GM21737 (cell line): ENCODE measurements around the gene RAB31.

ENCODE experiments used
- ATAC-seq: cut with Tn5 transposase; IDR thresholded peaks from one replicate; pipeline ENCODE4 v1.9.1; 2021; ENCODE audit warnings: mild to moderate bottlenecking, moderate library complexity; ENCODE audit not compliant: unreplicated experiment

Gene RAB31

DNA sequence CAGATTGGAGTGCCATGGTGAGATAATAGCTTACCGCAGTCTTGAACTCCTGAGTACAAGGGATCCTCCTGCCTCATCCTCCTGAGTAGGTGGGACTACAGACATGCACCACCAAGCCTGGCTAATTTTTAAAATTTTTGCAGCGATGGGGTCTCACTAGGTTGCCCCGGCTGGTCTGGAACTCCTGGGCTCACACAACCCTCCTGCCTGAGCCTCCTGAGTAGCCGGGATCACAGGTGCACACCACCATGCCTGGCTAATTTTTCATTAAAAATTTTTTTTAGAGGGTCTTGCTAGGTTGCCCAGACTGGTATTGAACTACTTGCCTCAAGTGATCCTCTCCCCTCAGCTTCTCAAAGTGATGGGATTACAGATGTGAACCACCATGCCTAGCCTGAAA lies 27.8 kb downstream of the RAB31 start:
- no peak for ATAC-seq

DNA sequence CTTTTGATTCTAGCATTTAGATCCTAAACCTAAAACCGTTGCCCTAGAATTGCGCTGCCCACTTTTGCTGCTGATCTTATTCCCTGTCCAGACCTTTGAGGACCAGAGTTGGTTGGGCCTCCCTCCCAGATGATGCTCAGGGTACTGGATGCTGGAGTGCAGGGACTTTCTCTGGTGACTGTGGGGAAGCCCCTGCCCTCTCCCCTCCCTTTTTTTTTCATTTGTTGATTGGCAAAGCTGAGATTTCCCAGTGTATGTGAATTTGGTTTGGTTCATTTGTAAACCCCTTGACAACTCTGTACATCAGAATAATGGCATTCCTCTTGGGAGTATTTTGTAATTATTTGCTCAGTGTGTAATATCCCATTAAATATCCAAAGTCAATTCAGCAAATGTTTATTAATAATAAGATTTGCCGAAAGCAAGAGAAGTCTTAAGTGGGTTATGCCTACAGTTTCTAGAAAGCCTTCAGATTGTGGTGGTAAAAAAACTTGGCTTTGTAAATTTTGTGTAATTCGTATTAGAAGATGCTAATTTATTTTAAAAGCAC lies 28.3 kb downstream of the RAB31 start:
- ATAC-seq = no peak

GRCh38 chr18:9737006-9737405 lies 28.9 kb downstream of the RAB31 start:
- no peak for ATAC-seq

DNA sequence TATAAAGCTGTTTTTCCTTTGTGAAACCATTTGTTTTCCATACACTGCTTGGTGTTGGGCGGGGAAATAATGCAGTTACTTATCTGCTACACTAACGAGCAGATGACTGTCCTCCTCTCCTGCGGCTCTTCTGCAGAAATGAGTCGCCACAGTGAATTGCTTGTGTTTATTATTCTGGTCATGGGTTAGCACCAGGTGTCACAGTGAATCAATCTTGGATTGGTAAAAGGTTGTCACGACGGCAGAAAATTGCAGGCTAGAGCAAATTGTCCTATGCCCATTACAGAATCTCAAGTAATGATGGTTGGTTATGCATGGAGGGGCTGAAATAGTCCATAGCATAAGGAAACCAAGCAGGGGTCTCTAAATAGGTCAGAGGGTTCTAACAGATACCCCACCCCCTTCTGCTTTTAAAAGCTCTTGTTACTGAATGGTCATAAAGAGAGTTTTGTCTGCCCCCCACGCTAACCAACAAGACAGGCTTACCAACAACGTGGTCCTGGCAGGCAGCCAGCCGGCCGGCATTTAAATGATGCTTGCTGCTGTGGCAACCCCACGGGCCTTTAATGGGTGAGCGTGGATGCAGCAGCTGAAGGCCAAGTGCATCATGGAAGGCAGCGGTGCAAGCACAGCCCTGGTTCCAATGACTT lies 29.5 kb downstream of the RAB31 start:
- no peak for ATAC-seq

DNA sequence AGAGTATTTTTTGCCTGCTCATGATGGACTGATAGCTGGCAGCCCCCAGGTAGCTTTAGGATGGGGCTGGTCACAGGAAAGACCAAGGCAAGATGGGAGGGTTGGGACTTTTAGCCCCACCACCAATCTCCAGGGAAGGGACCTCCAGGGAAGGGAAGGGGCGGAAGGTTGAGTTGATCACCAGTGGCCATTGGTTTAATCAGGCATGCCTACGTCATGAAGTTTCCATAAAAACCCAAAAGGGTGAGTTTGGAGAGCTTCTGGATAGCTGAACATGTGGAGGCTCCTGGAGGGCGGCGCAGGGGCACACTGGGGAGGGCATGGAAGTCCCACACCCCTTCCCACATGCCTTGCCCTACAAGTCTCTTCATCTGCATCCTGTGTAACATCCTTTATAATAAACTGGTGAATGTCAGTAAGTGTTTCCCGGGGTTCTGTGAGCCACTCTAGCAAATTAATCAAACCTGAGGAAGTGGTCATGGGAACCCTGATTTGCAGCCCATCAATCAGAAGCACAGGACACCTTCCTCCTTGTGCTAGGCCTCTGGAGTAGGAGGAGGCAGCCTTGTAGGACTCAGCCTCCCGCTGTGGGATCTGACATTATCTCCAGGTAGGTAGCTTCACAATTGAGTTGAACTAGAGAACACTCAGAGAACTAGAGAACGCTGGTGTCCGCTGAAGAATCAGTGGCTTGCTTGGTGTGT lies 30.3 kb downstream of the RAB31 start:
- no peak for ATAC-seq

DNA sequence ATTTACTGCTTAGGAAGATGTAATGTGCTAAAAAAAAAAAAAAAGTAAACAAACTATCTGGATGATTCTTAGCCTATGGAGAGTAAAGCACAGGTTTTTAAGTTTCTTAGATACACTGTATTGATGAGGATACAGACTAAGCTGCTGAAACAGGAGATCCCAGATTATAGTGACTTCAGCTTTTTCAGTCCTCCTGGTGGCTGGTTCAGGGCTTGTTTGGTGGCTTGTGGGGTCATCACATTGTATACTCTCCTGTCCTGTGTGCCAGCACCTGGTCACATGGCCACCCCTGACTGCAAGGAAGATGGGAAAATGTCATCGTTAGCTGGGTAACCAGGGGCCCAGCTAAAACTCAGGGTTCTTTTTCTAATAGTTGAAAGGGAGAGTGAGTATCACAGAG lies 31.4 kb downstream of the RAB31 start:
- no peak for ATAC-seq

DNA sequence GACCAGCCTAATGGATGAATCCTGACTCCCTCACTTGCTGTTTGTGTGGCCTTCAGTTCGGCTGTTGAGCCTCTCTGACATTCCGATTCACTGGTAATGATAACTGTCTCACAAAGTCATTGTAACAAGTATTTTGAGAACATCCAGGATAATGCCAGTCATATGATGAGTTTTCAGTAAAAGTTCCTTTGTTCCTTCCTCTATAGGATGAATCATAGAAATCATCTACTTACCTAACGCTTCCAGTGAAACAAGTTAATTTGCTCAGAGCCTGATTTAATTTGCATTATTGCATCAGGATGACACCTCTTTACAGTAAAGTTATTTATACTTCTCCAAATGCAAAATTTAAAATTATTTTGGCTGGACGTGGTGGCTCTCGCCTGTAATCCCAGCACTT lies 32.0 kb downstream of the RAB31 start:
- ATAC-seq = no peak

DNA sequence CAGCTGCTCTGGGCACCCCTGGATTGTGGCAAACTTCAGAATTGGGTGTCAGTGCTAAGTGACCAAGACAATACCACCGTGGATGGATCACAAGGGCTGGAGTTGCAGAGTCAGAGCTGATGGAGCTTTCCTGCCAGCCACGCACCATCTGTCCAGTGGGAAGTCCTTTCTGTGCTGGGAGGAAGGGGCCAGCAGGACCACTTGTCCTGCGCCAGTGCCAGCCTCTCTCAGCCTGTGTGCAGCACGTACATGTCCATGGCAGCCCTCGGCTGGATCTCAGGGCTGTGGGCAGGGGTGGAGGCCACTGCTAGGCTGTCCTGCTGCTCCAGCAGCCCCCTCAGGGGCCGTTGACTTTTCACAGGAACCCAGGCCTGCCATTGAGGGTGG lies 33.3 kb downstream of the RAB31 start:
- ATAC-seq = no peak

DNA sequence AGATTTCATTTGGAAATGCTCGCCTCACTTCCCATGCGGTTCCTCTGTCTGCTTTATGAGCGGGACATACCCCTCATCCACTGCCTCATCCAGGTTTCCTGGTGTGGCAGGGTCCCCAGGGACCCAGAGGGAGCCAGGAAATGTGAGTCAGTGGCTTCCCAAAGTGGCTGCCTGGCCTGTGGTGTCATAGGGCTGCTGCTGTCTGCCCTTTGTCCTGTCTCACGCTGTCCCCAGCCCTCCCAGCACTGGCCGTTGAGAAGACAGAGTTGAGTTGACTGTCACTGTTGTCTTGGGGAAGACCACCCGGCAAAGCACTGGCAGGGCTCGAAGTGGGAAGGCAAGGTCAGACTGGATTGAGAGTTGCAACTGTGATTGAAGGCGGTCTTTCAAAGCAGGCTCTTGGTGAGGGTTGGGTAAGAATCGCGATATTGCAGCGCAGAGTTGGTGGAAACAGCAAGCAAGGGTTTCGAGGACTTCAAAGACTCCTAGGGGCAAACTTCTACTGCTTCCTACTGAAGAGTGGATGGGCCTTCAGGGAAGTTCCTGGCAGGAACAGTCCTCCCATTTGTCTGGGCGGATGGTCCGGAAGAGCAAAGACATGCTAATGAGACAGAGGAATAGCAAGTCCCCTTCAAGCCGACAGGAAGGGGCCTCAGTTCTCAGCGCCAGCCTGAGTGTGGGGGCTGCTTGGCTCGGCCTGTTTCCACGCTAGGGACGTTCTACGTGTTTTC lies 33.9 kb downstream of the RAB31 start:
- ATAC-seq = no peak

DNA sequence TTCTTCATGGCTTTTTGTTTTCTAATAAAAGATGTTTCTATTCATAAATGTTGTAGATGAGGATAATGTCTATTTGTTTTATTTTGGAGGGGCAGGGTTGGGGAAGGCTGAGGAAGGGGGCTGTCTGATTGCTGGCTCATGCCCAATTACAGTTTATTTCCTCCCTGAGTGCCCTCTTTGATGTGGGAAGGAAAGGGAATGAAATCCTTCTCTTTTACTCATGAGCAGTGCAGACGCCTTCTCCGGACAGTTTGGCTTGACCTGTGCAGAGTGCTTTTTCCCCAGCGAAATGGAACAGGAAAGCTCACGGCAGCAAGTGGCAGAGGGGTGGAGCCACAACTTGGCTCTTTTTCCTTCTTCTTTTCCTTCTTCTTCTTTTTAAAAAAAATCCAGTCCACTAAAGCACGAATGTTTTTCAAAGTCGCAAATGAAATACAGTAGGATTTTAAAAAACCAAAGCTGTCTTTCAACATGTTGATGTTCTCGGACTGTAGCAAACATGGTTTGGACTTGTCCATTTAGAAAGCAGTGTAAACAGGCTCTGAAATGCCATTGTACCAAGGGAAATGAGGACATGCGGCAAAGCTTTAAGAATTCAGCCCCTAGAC lies 34.5 kb downstream of the RAB31 start:
- ATAC-seq = no peak

DNA sequence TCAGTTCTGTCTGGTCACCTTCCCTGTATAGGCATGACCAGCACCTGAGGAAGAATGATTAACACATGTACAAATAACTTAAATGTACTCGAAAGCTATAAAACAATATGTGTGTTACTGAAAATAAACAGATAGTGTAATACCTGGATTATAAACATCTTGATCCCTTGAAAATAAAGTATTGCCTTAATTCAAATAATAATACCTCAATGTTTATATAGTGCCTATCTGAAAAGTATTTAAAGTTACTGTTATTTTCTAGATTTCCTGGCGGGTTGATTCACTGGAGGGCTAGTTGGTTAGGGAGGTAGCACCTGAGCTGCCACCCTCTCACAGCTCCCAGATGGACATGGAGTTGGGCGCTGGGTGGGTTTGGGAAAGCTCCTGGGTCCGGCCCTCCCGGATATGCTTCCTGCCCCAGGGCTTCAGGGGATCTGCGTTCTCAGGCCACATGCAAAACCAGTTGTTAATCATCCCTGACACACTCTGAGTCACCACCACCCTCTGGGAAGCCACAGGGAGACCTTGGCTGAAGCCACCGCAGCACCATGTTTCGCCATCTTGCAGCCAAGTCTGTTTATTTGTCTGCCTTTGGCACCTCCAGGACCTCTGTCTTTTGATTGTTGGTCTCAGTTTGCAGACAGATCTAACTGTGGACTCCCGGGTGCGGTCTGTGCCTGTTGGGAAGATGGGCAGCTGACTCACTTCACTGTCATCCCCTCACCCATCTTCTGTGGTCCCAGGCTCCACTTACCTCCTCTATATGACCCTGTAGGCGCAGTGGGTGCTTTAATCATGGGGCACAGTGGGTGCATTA lies 35.3 kb downstream of the RAB31 start:
- ATAC-seq = no peak

DNA sequence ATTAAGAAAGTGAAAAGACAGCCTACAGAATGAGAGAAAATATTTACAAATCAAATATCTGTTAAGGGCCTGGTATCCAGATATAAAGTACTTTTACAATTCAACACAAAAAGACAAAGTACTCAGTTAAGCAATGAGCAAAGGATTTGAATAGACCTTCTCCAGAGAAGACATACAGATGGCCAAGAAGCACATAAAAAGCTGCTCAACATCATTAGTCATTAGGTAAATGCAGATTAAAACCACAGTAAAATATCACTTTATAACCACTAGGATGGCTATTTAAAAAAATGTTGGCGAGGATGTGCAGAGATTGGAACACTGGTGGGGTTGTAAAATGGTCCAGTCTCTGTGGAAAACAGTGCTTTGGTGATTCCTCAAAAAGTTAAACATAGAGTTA lies 38.9 kb downstream of the RAB31 start:
- no peak for ATAC-seq

DNA sequence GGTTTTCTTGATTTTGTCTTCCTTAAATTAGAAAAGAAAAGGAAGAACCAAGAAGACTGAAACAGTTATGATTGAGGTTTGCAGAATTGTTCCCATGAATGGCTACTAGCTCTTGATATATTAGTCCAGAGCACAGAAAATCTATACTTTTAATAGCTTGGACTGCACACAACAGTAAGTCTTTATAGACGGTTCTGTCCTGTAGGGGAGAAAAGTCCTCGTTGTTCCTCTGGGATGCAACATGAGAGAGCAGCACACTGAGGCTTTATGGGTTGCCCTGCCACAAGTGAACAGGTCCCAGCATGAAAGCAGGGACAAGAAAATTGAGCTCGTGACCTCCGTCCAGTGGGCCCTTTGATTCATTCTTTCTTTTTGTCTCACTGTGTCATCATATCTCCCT lies 41.5 kb downstream of the RAB31 start:
- no peak for ATAC-seq

GRCh38 chr18:9750112-9750511 lies 42.0 kb downstream of the RAB31 start:
- no peak for ATAC-seq

GRCh38 chr18:9750606-9751304 lies 42.7 kb downstream of the RAB31 start:
- no peak for ATAC-seq

DNA sequence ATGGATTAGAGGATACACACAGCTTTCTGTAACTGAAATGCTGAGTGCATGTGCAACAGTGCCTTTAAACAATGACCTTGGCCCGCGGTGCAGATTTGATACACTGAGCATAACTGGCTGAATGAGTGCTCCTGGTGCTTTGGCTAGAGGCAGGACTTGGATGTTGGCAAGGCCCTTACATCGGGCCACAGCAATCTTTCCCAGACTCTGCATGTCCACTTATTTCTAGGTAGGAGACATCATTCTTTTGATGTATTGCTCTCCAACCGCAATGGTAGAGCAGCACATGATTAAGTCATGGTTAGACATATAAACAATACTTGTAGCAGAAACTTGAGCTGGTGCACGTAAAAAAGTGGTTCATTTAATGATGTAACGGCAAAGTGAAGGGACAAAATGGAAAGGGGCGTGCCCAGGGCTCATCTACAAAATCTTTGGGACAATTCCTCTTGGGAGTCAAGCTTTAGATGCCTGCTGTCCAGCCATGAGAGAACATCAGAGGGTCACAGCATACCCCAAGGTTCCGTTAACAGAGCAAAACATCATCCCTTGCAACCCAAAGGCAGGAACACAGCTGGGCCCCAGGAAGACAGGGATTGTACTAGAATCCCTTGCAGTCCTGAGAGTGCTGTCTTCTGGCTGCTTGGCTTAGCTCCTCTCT lies 43.4 kb downstream of the RAB31 start:
- no peak for ATAC-seq

GRCh38 chr18:9753846-9754245 lies 45.7 kb downstream of the RAB31 start:
- no peak for ATAC-seq

DNA sequence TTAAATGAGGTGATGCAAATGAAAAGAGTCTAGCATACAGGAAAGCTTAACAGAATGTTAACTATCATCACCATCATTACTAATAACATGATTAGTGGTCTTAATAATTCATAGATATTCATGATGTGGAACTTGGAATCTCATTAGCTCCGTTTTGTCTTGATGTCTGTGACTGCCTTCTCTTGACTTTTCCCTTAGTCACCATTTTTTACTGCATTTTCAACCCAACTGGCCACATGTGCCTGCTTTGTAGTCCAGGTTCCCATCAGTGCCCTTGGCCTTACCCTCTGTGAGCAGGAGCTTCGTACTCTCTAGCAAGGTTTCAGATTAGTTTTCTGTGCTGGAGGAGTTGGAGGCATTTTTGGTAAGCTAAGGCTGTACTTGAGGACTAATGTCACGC lies 47.0 kb downstream of the RAB31 start:
- no peak for ATAC-seq

- ATAC-seq = no peak
Observed at GRCh38 chr18:9755615-9756014, 47.5 kb downstream of the RAB31 start.
